Measurements from ENCODE around the gene GNAL.

GNAL gene

DNA sequence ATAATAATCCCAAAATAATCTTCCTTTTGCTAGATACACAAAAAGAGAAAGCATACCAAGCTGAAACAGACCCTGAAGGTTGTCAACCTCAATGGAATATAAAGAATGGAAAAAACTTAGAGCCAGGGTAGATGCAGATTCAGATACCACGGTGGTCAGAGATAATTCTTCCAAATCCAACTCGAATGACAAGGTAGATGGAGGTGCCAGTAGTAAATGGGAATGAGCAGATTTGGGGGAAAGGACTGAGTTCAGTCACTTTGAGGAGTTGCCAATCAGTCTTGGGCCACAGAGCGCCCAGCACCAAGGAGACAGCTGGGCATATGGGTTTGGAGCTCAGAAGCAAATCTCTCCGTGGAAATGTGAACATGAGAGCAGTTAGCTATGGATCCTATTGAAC, 158.7 kb downstream of the GNAL start:
- Histone ChIP-seq H3K27ac (ENCODE audit: low read depth, low read length) (no peak overlapping the region), H3F3A (ENCODE audit: control insufficient read depth, insufficient read depth) (peaks cover 3% of the 10 kb centered on the region; the same call in 1 of the 2 replicates), H3K9me3 (ENCODE audit: control insufficient read depth, insufficient read depth, low read length) (no peaks in the 10 kb centered on the region), H3K4me1 (ENCODE audit: control insufficient read depth, low read length) (peaks cover 22% of the 10 kb centered on the region), H3K4me3 (ENCODE audit: low read length) (no peak overlapping the region), H3K9me2 (replicated peaks; ENCODE audit: control insufficient read depth, low read length) (no peaks in the 10 kb centered on the region), H4K20me1 (ENCODE audit: control insufficient read depth, insufficient read depth, low read depth, low read length) (no peaks in the 10 kb centered on the region), H3K27me3 (ENCODE audit: control insufficient read depth, low read length) (no peaks in the 10 kb centered on the region), H3K36me3 (ENCODE audit: control insufficient read depth, low read length) (peaks cover 12% of the 10 kb centered on the region), H3K79me2 (ENCODE audit: control insufficient read depth, low read length) (peaks cover 16% of the 10 kb centered on the region), H3K4me2 (ENCODE audit: low read length) (no peak overlapping the region)
- TF ChIP-seq, protein P1, sequence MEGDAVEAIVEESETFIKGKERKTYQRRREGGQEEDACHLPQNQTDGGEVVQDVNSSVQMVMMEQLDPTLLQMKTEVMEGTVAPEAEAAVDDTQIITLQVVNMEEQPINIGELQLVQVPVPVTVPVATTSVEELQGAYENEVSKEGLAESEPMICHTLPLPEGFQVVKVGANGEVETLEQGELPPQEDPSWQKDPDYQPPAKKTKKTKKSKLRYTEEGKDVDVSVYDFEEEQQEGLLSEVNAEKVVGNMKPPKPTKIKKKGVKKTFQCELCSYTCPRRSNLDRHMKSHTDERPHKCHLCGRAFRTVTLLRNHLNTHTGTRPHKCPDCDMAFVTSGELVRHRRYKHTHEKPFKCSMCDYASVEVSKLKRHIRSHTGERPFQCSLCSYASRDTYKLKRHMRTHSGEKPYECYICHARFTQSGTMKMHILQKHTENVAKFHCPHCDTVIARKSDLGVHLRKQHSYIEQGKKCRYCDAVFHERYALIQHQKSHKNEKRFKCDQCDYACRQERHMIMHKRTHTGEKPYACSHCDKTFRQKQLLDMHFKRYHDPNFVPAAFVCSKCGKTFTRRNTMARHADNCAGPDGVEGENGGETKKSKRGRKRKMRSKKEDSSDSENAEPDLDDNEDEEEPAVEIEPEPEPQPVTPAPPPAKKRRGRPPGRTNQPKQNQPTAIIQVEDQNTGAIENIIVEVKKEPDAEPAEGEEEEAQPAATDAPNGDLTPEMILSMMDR (IDR thresholded peaks at IDR 0.05; ENCODE audit: low read depth, low read length, poor library complexity, severe bottlenecking): no peak
- TF ChIP-seq EZH2phosphoT487 (IDR thresholded peaks at IDR 0.05; ENCODE audit: borderline replicate concordance, low read length): no peak

DNA sequence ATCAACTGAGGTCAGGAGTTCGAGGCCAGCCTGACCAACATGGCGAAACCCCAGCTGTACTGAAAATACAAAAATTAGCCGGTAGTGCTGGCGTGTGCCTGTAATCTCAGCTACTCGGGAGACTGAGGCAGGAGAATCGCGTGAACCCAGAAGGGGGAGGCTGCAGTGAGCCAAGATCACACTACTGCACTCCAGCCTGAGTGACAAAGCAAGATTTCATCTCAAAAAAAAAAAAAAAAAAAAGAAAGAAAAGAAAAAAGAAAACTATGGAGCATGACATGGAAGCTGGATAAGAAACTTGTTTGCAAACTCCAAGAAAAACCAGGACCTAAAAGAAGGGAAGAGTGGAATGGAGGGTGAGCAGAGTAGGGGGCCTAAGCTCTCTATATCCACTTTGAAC, 160.2 kb downstream of the GNAL start:
- Histone ChIP-seq H3K79me2 (ENCODE audit: control insufficient read depth, low read length) (peaks cover 29% of the 10 kb centered on the region), H3F3A (ENCODE audit: control insufficient read depth, insufficient read depth) (peaks cover 3% of the 10 kb centered on the region; the same call in 1 of the 2 replicates), H4K20me1 (ENCODE audit: control insufficient read depth, insufficient read depth, low read depth, low read length) (peaks cover 5% of the 10 kb centered on the region; the same call in 1 of the 2 replicates), H3K4me2 (ENCODE audit: low read length) (no peak overlapping the region), H3K27ac (ENCODE audit: low read depth, low read length) (no peak overlapping the region), H3K4me3 (ENCODE audit: low read length) (no peak overlapping the region), H3K36me3 (ENCODE audit: control insufficient read depth, low read length) (peaks cover 19% of the 10 kb centered on the region), H3K9me3 (ENCODE audit: control insufficient read depth, insufficient read depth, low read length) (no peaks in the 10 kb centered on the region), H3K27me3 (ENCODE audit: control insufficient read depth, low read length) (no peaks in the 10 kb centered on the region), H3K4me1 (ENCODE audit: control insufficient read depth, low read length) (peaks cover 30% of the 10 kb centered on the region), H3K9me2 (replicated peaks; ENCODE audit: control insufficient read depth, low read length) (no peaks in the 10 kb centered on the region)
- no peak for TF ChIP-seq EZH2phosphoT487 (IDR thresholded peaks at IDR 0.05; ENCODE audit: borderline replicate concordance, low read length)
- TF ChIP-seq, protein P1 (IDR thresholded peaks at IDR 0.05; ENCODE audit: low read depth, low read length, poor library complexity, severe bottlenecking): no peak

DNA sequence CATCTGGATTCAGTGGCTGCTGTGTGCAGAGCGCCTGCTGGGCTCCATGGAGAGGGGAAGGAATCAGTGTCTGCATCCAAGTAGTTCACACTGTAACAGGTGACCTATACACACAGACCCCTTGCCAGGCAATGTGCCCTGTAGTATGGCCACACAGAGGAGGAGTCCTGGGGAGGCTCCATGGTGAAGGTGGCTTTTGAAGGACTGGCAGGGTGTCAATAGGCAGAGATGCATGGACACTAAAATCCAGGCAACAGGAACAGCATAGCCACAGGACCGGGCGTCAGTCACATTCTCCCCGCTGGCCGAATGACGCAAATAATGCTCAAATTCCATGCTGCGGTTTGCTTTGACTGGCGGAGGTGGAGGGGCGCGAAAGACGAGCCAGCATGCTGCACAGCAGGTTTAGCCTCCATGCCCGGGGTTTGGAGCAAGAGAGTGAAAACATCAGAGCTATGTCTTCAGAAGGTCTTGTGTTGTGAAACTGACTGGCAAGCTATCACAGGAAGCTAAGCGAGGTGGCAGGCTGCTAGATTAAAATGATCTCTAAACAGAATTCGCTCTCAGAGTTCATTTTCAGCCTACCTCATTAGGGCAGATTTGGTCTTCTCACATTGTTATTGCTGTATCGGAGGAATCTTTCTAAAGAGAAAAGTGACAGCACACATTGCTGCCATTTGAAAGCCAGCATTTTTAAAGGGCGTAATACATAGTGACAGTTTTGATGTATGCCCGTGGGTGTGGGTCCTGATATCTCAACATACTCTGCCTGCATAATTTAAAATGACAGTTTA, 161.0 kb downstream of the GNAL start:
- H3K27me3 ChIP-seq (ENCODE audit: control insufficient read depth, low read length): no peaks in the 10 kb centered on the region
- H3K36me3 ChIP-seq (ENCODE audit: control insufficient read depth, low read length): peaks cover 19% of the 10 kb centered on the region
- H3K4me3 ChIP-seq (ENCODE audit: low read length): peak overlapping the region; percentile 99
- peaks cover 3% of the 10 kb centered on the region; the same call in 1 of the 2 replicates for H3F3A ChIP-seq (ENCODE audit: control insufficient read depth, insufficient read depth)
- no peaks in the 10 kb centered on the region for H3K9me2 ChIP-seq (replicated peaks; ENCODE audit: control insufficient read depth, low read length)
- H3K4me1 ChIP-seq (ENCODE audit: control insufficient read depth, low read length): peaks cover 30% of the 10 kb centered on the region
- H4K20me1 ChIP-seq (ENCODE audit: control insufficient read depth, insufficient read depth, low read depth, low read length): peaks cover 5% of the 10 kb centered on the region; the same call in 1 of the 2 replicates
- no peak overlapping the region for H3K27ac ChIP-seq (ENCODE audit: low read depth, low read length)
- TF ChIP-seq, protein P1 (IDR thresholded peaks at IDR 0.05; ENCODE audit: low read depth, low read length, poor library complexity, severe bottlenecking): no peak
- TF ChIP-seq EZH2phosphoT487 (IDR thresholded peaks at IDR 0.05; ENCODE audit: borderline replicate concordance, low read length): no peak
- H3K9me3 ChIP-seq (ENCODE audit: control insufficient read depth, insufficient read depth, low read length): no peaks in the 10 kb centered on the region
- H3K79me2 ChIP-seq (ENCODE audit: control insufficient read depth, low read length): peaks cover 30% of the 10 kb centered on the region
- H3K4me2 ChIP-seq (ENCODE audit: low read length): peak overlapping the region; percentile 84

Data from DOHH2 (cell line).